Type B pancreatic cell (in vitro differentiated cells): ENCODE results near the gene MYO19. TPM values are rescaled to one million over a fixed set of nuclear protein-coding genes. Genes with fewer than 3 reads are reported as not detected.

Experiments used
- DNase-seq: peaks from one replicate; pipeline ENCODE4 v3.0.0; 2021; ENCODE audit warnings: mixed read lengths; ENCODE audit not compliant: unreplicated experiment; ENCODE audit errors: extremely low spot score
- H3K27ac Mint-ChIP-seq: 2 replicates; pipeline ENCODE4 v1.8.0; 2021; ENCODE audit warnings: mild to moderate bottlenecking, mixed read lengths
- H3K27me3 Mint-ChIP-seq: 2 replicates; pipeline ENCODE4 v1.8.0; 2021; ENCODE audit warnings: mixed read lengths
- H3K36me3 Mint-ChIP-seq: 2 replicates; pipeline ENCODE4 v1.8.0; 2021; ENCODE audit warnings: mixed read lengths
- H3K4me1 Mint-ChIP-seq: one replicate; pipeline ENCODE4 v1.8.0; 2021; ENCODE audit warnings: mixed read lengths; ENCODE audit not compliant: unreplicated experiment
- H3K4me3 Mint-ChIP-seq: 2 replicates; pipeline ENCODE4 v1.8.0; 2021; ENCODE audit warnings: mild to moderate bottlenecking, mixed read lengths
- H3K9me3 Mint-ChIP-seq: 2 replicates; pipeline ENCODE4 v1.8.0; 2021; ENCODE audit warnings: mixed read lengths
- CTCF ChIP-seq: fragments of 200-600 bp; sonication (generic); conservative IDR thresholded peaks from 2 replicates; pipeline ENCODE4 v1.5.0; 2021; ENCODE audit warnings: antibody characterized with exemption, mild to moderate bottlenecking
- total RNA-seq: library from RNA; stranded (reverse); gene quantifications from 2 replicates; pipeline ENCODE4 v1.2.1, GENCODE V29; 2021; ENCODE audit warnings: low replicate concordance

Gene MYO19
- total RNA-seq, 1 donor from 2014 or later: 94.7 TPM

GRCh38 chr17:36498155-36498554 is 36.5 kb downstream of the MYO19 start:
- no peaks in the 10 kb centered on the region for H3K27me3 Mint-ChIP-seq
- TF ChIP-seq CTCF: no peak
- no peak overlapping the region for H3K27ac Mint-ChIP-seq
- DNase-seq: no peak
- peaks cover 14% of the 10 kb centered on the region for H3K36me3 Mint-ChIP-seq
- peaks cover 19% of the 10 kb centered on the region for H3K4me1 Mint-ChIP-seq
- no peaks in the 10 kb centered on the region for H3K9me3 Mint-ChIP-seq
- no peak overlapping the region for H3K4me3 Mint-ChIP-seq

GRCh38 chr17:36496018-36496789 is 38.5 kb downstream of the MYO19 start:
- DNase-seq: no peak
- Mint-ChIP-seq H3K27ac (no peak overlapping the region), H3K4me3 (no peak overlapping the region), H3K36me3 (peaks cover 25% of the 10 kb centered on the region), H3K9me3 (no peaks in the 10 kb centered on the region), H3K4me1 (peaks cover 24% of the 10 kb centered on the region), H3K27me3 (no peaks in the 10 kb centered on the region)
- no peak for TF ChIP-seq CTCF

GRCh38 chr17:36495076-36495578 is 39.5 kb downstream of the MYO19 start:
- Mint-ChIP-seq H3K27ac (peak overlapping the region; percentile 2), H3K36me3 (peaks cover 28% of the 10 kb centered on the region), H3K4me3 (no peak overlapping the region), H3K9me3 (no peaks in the 10 kb centered on the region), H3K27me3 (no peaks in the 10 kb centered on the region), H3K4me1 (peaks cover 24% of the 10 kb centered on the region)
- no peak for TF ChIP-seq CTCF
- no peak for DNase-seq

GRCh38 chr17:36494674-36495073 is 40.0 kb downstream of the MYO19 start:
- Mint-ChIP-seq H3K4me1 (peaks cover 24% of the 10 kb centered on the region), H3K9me3 (no peaks in the 10 kb centered on the region), H3K27ac (no peak overlapping the region), H3K27me3 (no peaks in the 10 kb centered on the region), H3K36me3 (peaks cover 32% of the 10 kb centered on the region), H3K4me3 (no peak overlapping the region)
- TF ChIP-seq CTCF: no peak
- DNase-seq: no peak

- peak overlapping the region; percentile 23 for H3K27ac Mint-ChIP-seq
- H3K36me3 Mint-ChIP-seq: peaks cover 36% of the 10 kb centered on the region
- no peak overlapping the region for H3K4me3 Mint-ChIP-seq
- no peaks in the 10 kb centered on the region for H3K9me3 Mint-ChIP-seq
- no peaks in the 10 kb centered on the region for H3K27me3 Mint-ChIP-seq
- no peak for TF ChIP-seq CTCF
- DNase-seq: no peak
- peaks cover 26% of the 10 kb centered on the region for H3K4me1 Mint-ChIP-seq
Measured at GRCh38 chr17:36493956-36494355, 40.7 kb downstream of the MYO19 start.
